Measurements from ENCODE around the gene CLPSL1. TPM values are rescaled to one million over a fixed set of nuclear protein-coding genes. Genes with fewer than 3 reads are reported as not detected.

The CLPSL1 gene
- total RNA-seq, 6 experiments from 2014 or later, result not detected

GRCh38 chr6:35784200-35784599 is 3.4 kb downstream of the CLPSL1 start:
- Histone ChIP-seq H3K36me3 (no peaks in the 10 kb centered on the region), H3K4me3 (no peak overlapping the region), H3K9me3 (no peaks in the 10 kb centered on the region), H3K27me3 (no peaks in the 10 kb centered on the region), H3K4me1 (peaks cover 0 to 5% (median 0%) of the 10 kb centered on the region in 4 donors), H3K27ac (no peak overlapping the region)
- TF ChIP-seq CTCF (IDR thresholded peaks at IDR 0.05) (no peak), POLR2A (IDR thresholded peaks at IDR 0.05) (no peak)
- ATAC-seq (no peak), DNase-seq (no peak)
- WGBS (ENCODE audit: insufficient coverage, low coverage, low lambda C conversion rate, missing lambda C conversion rate), result 62% methylated on average over 2 of the region's 2 CpGs
- intact Hi-C loops (cut with DNase I), result no loop called here

GRCh38 chr6:35786272-35786671 is 5.5 kb downstream of the CLPSL1 start:
- ATAC-seq, result no peak
- TF ChIP-seq CTCF (IDR thresholded peaks at IDR 0.05) (no peak), POLR2A (IDR thresholded peaks at IDR 0.05) (no peak)
- 42% methylated on average over 2 of the region's 2 CpGs for WGBS (ENCODE audit: insufficient coverage, low coverage, low lambda C conversion rate, missing lambda C conversion rate)
- no peaks in the 10 kb centered on the region for H3K27me3 ChIP-seq
- peaks cover 0 to 5% (median 0%) of the 10 kb centered on the region in 4 donors for H3K4me1 ChIP-seq
- H3K36me3 ChIP-seq, result no peaks in the 10 kb centered on the region
- no peak overlapping the region for H3K27ac ChIP-seq
- H3K4me3 ChIP-seq, result no peak overlapping the region
- no peaks in the 10 kb centered on the region for H3K9me3 ChIP-seq
- no peak for DNase-seq
- intact Hi-C loops (cut with DNase I), result no loop called here

- Histone ChIP-seq H3K4me1 (peaks cover 0 to 5% (median 0%) of the 10 kb centered on the region in 4 donors), H3K27me3 (no peaks in the 10 kb centered on the region), H3K4me3 (no peak overlapping the region), H3K36me3 (no peaks in the 10 kb centered on the region), H3K9me3 (no peaks in the 10 kb centered on the region), H3K27ac (no peak overlapping the region)
- ATAC-seq (peak in 1 of 4 donors; percentile 39), DNase-seq (peak in 1 of 3 donors; percentile 59)
- intact Hi-C loops (cut with DNase I), result loop anchor here (1.0 kb wide), 1 partner anchor 11 kb away; no protein-coding TSS in a partner anchor
- WGBS (ENCODE audit: insufficient coverage, low coverage, low lambda C conversion rate, missing lambda C conversion rate), result 36% methylated on average over 12 of the region's 25 CpGs
- TF ChIP-seq CTCF (IDR thresholded peaks at IDR 0.05) (no peak), POLR2A (IDR thresholded peaks at IDR 0.05) (no peak)
These were observed 6.0 kb downstream of the CLPSL1 start for GRCh38 chr6:35786810-35787209.

GRCh38 chr6:35787266-35788218 is 6.7 kb downstream of the CLPSL1 start:
- no peaks in the 10 kb centered on the region for H3K27me3 ChIP-seq
- ATAC-seq (peak; percentile 72 to 88 (median 79)), DNase-seq (peak in 2 of 3 donors; percentile 62 to 66)
- intact Hi-C loops (cut with DNase I), result loop anchor here (1.0 kb wide), 1 partner anchor 11 kb away; no protein-coding TSS in a partner anchor
- H3K27ac ChIP-seq, result no peak overlapping the region
- no peak overlapping the region for H3K4me3 ChIP-seq
- TF ChIP-seq POLR2A (IDR thresholded peaks at IDR 0.05) (no peak), CTCF (IDR thresholded peaks at IDR 0.05) (no peak)
- no peaks in the 10 kb centered on the region for H3K9me3 ChIP-seq
- no peaks in the 10 kb centered on the region for H3K36me3 ChIP-seq
- WGBS (ENCODE audit: insufficient coverage, low coverage, low lambda C conversion rate, missing lambda C conversion rate), result 65% methylated on average over 13 of the region's 13 CpGs
- H3K4me1 ChIP-seq, result peaks cover 0 to 5% (median 0%) of the 10 kb centered on the region in 4 donors

Data from right lobe of liver (tissue), 6 donors.